PFSK-1 (cell line): ENCODE data around the gene BCL7C.

ENCODE experiments used
- POLR2AphosphoS5 ChIP-seq: IDR thresholded peaks from 2 replicates; pipeline ENCODE4 v1.6.1; 2012; ENCODE audit warnings: low read depth, mild to moderate bottlenecking, control low read depth, low read length, moderate library complexity
- SIN3A ChIP-seq: IDR thresholded peaks from 2 replicates; pipeline ENCODE4 v1.6.1; 2012; ENCODE audit warnings: mild to moderate bottlenecking, low read length, moderate library complexity, borderline replicate concordance; ENCODE audit not compliant: insufficient read depth
- TF ChIP-seq, protein P1 (sequence below), 2 experiments: IDR thresholded peaks; 2 replicates each; pipeline versions ENCODE4 v1.6.1 to v1.8.0; 2011 to 2012; ENCODE audit warnings: low read depth in 2 of 2, low read length in 2 of 2, control low read depth in 1 of 2, inconsistent platforms in 1 of 2, mild to moderate bottlenecking in 1 of 2, moderate library complexity in 1 of 2; ENCODE audit not compliant: insufficient read depth in 1 of 2

DNA sequence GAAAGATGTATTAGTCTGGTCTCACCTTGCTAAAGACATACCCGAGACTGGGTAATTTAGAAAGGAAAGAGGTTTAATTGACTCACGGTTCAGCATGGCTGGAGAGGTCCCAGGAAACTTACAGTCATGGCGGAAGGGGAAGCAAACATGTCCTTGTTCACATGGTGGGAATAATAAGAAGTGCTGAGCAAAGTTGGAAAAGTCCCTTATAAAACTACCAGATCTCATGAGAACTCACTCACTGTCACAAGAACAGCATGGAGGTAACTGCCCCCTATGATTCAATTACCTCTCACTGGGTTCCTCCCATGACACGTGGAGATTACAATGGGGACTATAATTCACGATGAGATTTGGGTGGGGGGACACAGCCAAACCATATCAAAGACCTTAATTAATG lies 53.3 kb downstream of the BCL7C start:
- TF ChIP-seq SIN3A (no peak), POLR2AphosphoS5 (no peak)
- TF ChIP-seq, protein P1, sequence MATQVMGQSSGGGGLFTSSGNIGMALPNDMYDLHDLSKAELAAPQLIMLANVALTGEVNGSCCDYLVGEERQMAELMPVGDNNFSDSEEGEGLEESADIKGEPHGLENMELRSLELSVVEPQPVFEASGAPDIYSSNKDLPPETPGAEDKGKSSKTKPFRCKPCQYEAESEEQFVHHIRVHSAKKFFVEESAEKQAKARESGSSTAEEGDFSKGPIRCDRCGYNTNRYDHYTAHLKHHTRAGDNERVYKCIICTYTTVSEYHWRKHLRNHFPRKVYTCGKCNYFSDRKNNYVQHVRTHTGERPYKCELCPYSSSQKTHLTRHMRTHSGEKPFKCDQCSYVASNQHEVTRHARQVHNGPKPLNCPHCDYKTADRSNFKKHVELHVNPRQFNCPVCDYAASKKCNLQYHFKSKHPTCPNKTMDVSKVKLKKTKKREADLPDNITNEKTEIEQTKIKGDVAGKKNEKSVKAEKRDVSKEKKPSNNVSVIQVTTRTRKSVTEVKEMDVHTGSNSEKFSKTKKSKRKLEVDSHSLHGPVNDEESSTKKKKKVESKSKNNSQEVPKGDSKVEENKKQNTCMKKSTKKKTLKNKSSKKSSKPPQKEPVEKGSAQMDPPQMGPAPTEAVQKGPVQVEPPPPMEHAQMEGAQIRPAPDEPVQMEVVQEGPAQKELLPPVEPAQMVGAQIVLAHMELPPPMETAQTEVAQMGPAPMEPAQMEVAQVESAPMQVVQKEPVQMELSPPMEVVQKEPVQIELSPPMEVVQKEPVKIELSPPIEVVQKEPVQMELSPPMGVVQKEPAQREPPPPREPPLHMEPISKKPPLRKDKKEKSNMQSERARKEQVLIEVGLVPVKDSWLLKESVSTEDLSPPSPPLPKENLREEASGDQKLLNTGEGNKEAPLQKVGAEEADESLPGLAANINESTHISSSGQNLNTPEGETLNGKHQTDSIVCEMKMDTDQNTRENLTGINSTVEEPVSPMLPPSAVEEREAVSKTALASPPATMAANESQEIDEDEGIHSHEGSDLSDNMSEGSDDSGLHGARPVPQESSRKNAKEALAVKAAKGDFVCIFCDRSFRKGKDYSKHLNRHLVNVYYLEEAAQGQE (IDR thresholded peaks at IDR 0.05; ENCODE audit: insufficient read depth in 1 of 2, low read depth in 2 of 2, low read length in 2 of 2) = no peak
